ENCODE data around the gene MAP2K6.

DNA sequence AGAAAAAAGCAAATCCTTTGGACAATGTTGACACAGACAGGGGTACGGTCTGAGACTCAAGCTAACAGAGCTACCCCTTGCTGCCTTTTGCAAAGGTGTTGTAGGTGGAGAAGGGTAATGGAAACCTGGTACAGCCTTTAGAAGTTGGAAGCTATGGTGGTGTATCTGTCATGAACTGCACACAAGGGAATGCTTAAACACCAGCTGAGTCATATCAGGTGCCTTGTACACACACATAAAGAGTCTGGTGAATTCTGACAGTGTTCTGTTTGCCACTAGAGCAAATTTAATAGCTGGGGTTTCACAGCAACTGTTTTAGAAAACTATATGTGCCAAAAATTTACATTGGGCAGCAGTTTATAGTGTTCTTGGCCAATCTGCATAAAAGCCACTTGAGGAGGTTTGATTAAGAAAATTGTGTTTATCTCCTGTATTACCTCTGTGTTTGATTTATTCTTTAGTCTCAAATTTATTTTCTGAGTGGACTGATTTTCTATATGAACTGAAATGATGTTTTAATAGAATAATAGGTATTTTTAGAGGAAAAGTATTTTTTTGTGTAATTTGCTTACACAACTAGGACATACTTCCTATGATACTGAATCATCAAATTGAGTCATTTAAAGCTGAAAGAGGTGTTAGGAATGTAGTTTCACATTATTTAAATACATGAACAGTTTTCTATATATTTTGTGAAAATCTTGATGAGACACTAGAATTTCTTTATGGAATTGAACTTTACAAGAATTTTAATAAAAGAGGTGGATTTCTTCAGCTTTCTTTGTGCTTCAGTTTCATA lies 136.9 kb downstream of the MAP2K6 start:
- no peak for TF ChIP-seq TCF12 (IDR thresholded peaks at IDR 0.05; ENCODE audit: low read depth, low read length)
- TF ChIP-seq, protein P1, sequence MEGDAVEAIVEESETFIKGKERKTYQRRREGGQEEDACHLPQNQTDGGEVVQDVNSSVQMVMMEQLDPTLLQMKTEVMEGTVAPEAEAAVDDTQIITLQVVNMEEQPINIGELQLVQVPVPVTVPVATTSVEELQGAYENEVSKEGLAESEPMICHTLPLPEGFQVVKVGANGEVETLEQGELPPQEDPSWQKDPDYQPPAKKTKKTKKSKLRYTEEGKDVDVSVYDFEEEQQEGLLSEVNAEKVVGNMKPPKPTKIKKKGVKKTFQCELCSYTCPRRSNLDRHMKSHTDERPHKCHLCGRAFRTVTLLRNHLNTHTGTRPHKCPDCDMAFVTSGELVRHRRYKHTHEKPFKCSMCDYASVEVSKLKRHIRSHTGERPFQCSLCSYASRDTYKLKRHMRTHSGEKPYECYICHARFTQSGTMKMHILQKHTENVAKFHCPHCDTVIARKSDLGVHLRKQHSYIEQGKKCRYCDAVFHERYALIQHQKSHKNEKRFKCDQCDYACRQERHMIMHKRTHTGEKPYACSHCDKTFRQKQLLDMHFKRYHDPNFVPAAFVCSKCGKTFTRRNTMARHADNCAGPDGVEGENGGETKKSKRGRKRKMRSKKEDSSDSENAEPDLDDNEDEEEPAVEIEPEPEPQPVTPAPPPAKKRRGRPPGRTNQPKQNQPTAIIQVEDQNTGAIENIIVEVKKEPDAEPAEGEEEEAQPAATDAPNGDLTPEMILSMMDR (IDR thresholded peaks at IDR 0.05; ENCODE audit: control extremely low read depth in 1 of 3, insufficient read depth in 1 of 3, low read depth in 1 of 3, low read length in 3 of 3) = no peak
- TF ChIP-seq TAF1 (IDR thresholded peaks at IDR 0.05; ENCODE audit: low read depth, low read length) = no peak
- TF ChIP-seq CEBPB (IDR thresholded peaks at IDR 0.05; ENCODE audit: low read depth, low read length) = no peak
- TF ChIP-seq POLR2A (IDR thresholded peaks at IDR 0.05; ENCODE audit: control extremely low read depth in 1 of 2, low read depth in 2 of 2, low read length in 2 of 2) = no peak
- TF ChIP-seq POLR2AphosphoS5 (IDR thresholded peaks at IDR 0.05; ENCODE audit: low read depth, low read length) = no peak

Data from H1 (cell line).